K562 (cell line): ENCODE data around the gene CCNL2. TPM values are rescaled to one million over a fixed set of nuclear protein-coding genes. Genes with fewer than 3 reads are reported as not detected.

Experiments used
- ATAC-seq: fragments of 200-7000 bp; cut with Tn5 transposase; 3 replicates; pipeline ENCODE4 v1.9.1; 2020; ENCODE audit warnings: moderate library complexity
- BruUV-seq: library from RNA; stranded (reverse); fragments of 400-500 nt; replicated peaks from 2 replicates; lab custom pipeline; 2021; lab: Mats Ljungman, UMichigan
- CTCF ChIA-PET: fragments of 300-600 bp; formaldehyde crosslinking; extraction: SDS; loops from one replicate; lab custom pipeline; 2021; ENCODE audit warnings: low intra/inter-chr PET ratio; lab: Yijun Ruan, JAX
- POLR2A ChIA-PET: fragments of 300-600, 350-650 bp; sonication (Branson Sonifier 250); formaldehyde crosslinking; extraction: SDS; loops from one replicate; lab custom pipeline; 2021; ENCODE audit warnings: antibody characterized with exemption, inconsistent platforms; lab: Yijun Ruan, JAX
- DNase-seq, 4 experiments: peaks; one replicate each; pipeline versions ENCODE4 v3.0.0 to v3.0.0-alpha.2; 2011 to 2018; ENCODE audit warnings: low spot score in 3 of 4, mixed read lengths in 3 of 4; ENCODE audit errors: extremely low read depth in 1 of 4
- FAIRE-seq: peaks from 2 replicates; lab custom pipeline; 2011; peaks lifted over from hg19 to GRCh38; lab: Jason Lieb, UNC
- H2AFZ ChIP-seq: 2 replicates; pipeline ENCODE4 v1.6.0; 2011; ENCODE audit warnings: low read depth, low read length, control low read depth, inconsistent platforms
- H3K27ac ChIP-seq: fragments of 200-600 bp; 3 replicates; pipeline ENCODE4 v1.8.0; 2011; ENCODE audit warnings: low read depth, mild to moderate bottlenecking, control low read depth, inconsistent platforms, low read length, moderate library complexity, mixed read lengths; ENCODE audit errors: extremely low read depth
- H3K27me3 ChIP-seq, 2 experiments: fragments of 300-600 bp in 1 of 2; 2 replicates in 1 of 2; 3 replicates in 1 of 2; pipeline versions ENCODE4 v1.6.0 to v1.8.0; 2011; ENCODE audit warnings: inconsistent platforms in 2 of 2, low read length in 2 of 2, mild to moderate bottlenecking in 1 of 2, mixed read lengths in 1 of 2, moderate library complexity in 1 of 2; ENCODE audit not compliant: control insufficient read depth in 2 of 2, insufficient read depth in 2 of 2
- H3K36me3 ChIP-seq: fragments of 300-600 bp; 3 replicates; pipeline ENCODE4 v1.8.0; 2011; ENCODE audit warnings: mild to moderate bottlenecking, low read length, inconsistent platforms; ENCODE audit not compliant: control insufficient read depth, insufficient read depth
- H3K4me1 ChIP-seq, 2 experiments: fragments of 200-600 bp in 1 of 2; replicated peaks in 1 of 2; 2 replicates in 1 of 2; 3 replicates in 1 of 2; pipeline versions ENCODE4 v1.5.1 to v1.8.0; 2011; ENCODE audit warnings: inconsistent platforms in 2 of 2, low read length in 2 of 2, mild to moderate bottlenecking in 1 of 2, mixed read lengths in 1 of 2, moderate library complexity in 1 of 2; ENCODE audit not compliant: control insufficient read depth in 2 of 2, insufficient read depth in 2 of 2
- H3K4me2 ChIP-seq: 2 replicates; pipeline ENCODE4 v1.6.1; 2011; ENCODE audit warnings: low read length, control low read depth, inconsistent platforms, mixed read lengths; ENCODE audit not compliant: insufficient read depth
- H3K4me3 ChIP-seq: fragments of 200-600 bp; sonication (generic), shearing (Covaris generic); 2 replicates; pipeline ENCODE4 v1.5.1; 2016; ENCODE audit warnings: control low read depth, inconsistent platforms
- H3K79me2 ChIP-seq: fragments of 200-600 bp; 3 replicates; pipeline ENCODE4 v1.8.0; 2011; ENCODE audit warnings: low read length, inconsistent platforms; ENCODE audit not compliant: control insufficient read depth, insufficient read depth
- H3K9ac ChIP-seq, 2 experiments: 2 replicates each; pipeline versions ENCODE4 v1.6.0 to v1.6.1; 2011; ENCODE audit warnings: low read depth in 2 of 2, low read length in 2 of 2, control low read depth in 1 of 2, inconsistent platforms in 1 of 2, mild to moderate bottlenecking in 1 of 2, mixed read lengths in 1 of 2; ENCODE audit not compliant: insufficient read depth in 1 of 2
- H3K9me1 ChIP-seq: one replicate; pipeline ENCODE4 v1.6.0; 2011; ENCODE audit warnings: inconsistent platforms, mild to moderate bottlenecking, low read length, moderate library complexity; ENCODE audit not compliant: control insufficient read depth, insufficient read depth
- H3K9me3 ChIP-seq: replicated peaks from 2 replicates; pipeline ENCODE4 v1.5.1; 2011; ENCODE audit warnings: low read depth, low read length, inconsistent platforms; ENCODE audit not compliant: control insufficient read depth, insufficient read depth
- H4K20me1 ChIP-seq: replicated peaks from 2 replicates; pipeline ENCODE4 v1.6.1; 2011; ENCODE audit warnings: low read length, inconsistent platforms, mixed read lengths; ENCODE audit not compliant: control insufficient read depth, insufficient read depth
- GTF2A2 ChIP-seq: IDR thresholded peaks from 2 replicates; pipeline ENCODE4 v1.6.1; 2016; ENCODE audit warnings: mild to moderate bottlenecking, missing genetic modification characterization, missing compliant biosample characterization
- KLF6 ChIP-seq: fragments of 250-450 bp; sonication (Bioruptor Pico); IDR thresholded peaks from 2 replicates; pipeline ENCODE4 v1.4.0; 2020; ENCODE audit warnings: mild to moderate bottlenecking, moderate library complexity, borderline replicate concordance
- MEF2A ChIP-seq: IDR thresholded peaks from 2 replicates; pipeline ENCODE4 v1.6.1; 2011; ENCODE audit warnings: low read depth, mild to moderate bottlenecking, low read length, moderate library complexity; ENCODE audit not compliant: control insufficient read depth
- RBFOX2 ChIP-seq: fragments of 200-400 bp; formaldehyde crosslinking; IDR thresholded peaks from 2 replicates; pipeline ENCODE4 v1.6.1; 2017; ENCODE audit warnings: low read depth, mild to moderate bottlenecking, low read length, moderate library complexity
- SMARCA4 ChIP-seq: fragments of 450-650 bp; IDR thresholded peaks from 2 replicates; pipeline ENCODE4 v1.6.1; 2016
- SREBF1 ChIP-seq: fragments of 150-350 bp; IDR thresholded peaks from 2 replicates; pipeline ENCODE4 v1.6.1; 2014; ENCODE audit warnings: antibody characterized with exemption, low read depth, low read length, borderline replicate concordance
- WGBS: fragments of 100-300 bp; shearing (Covaris generic); methylation state at CpG from one replicate; pipeline ENCODE4 v1.1.6; 2016; ENCODE audit warnings: low coverage, mixed read lengths; ENCODE audit not compliant: insufficient coverage; ENCODE audit errors: missing lambda C conversion rate; 5-methylcytosine and 5-hydroxymethylcytosine counted together
- in situ Hi-C: fragments of 300-500 bp; cut with MboI; formaldehyde crosslinking; loops from 4 replicates; pipeline ENCODE4 v1.15.0; 2018; ENCODE audit warnings: inconsistent platforms, mixed read lengths
- intact Hi-C: fragments of 100-400 bp; cut with micrococcal nuclease; formaldehyde crosslinking; loops from 2 replicates; pipeline ENCODE4 v1.14.2; 2022
- polyA plus RNA-seq, 8 experiments: library from polyadenylated mRNA; depleted of rRNA in 4 of 8; stranded (reverse) in 5 of 8; unstranded in 3 of 8; fragments of >200 nt; fragmentation: Nextera tagmentation in 2 of 8; fragmentation: Illumina TruSeq in 1 of 8; extraction: Ambion mirVana in 2 of 8; extraction: Trizol in 1 of 8; gene quantifications; 2 replicates each; pipeline versions ENCODE4 v1.2.1 to v1.2.3, GENCODE V29; 2011 to 2014; ENCODE audit warnings: inconsistent platforms in 1 of 8, missing spikeins in 1 of 8
- total RNA-seq, 7 experiments: library from RNA; depleted of rRNA in 6 of 7; stranded (reverse); fragments of >200 nt in 6 of 7; fragmentation: Illumina TruSeq in 2 of 7; extraction: Trizol in 2 of 7; gene quantifications; 2 replicates each; pipeline versions ENCODE4 v1.2.1 to v1.2.3, GENCODE V29; 2011 to 2021; ENCODE audit warnings: low replicate concordance in 1 of 7
- TF ChIP-seq, protein P1 (sequence below): fragments of 450-650 bp; IDR thresholded peaks from 2 replicates; pipeline ENCODE4 v1.6.1; 2016; ENCODE audit warnings: mild to moderate bottlenecking

The CCNL2 gene
- total and polyA plus RNA-seq, 9 of the 15 experiments (the other 6 are each of a cell fraction or from before 2014, with no cell fraction given) = 2.8 to 287 (median 94.5) TPM

DNA sequence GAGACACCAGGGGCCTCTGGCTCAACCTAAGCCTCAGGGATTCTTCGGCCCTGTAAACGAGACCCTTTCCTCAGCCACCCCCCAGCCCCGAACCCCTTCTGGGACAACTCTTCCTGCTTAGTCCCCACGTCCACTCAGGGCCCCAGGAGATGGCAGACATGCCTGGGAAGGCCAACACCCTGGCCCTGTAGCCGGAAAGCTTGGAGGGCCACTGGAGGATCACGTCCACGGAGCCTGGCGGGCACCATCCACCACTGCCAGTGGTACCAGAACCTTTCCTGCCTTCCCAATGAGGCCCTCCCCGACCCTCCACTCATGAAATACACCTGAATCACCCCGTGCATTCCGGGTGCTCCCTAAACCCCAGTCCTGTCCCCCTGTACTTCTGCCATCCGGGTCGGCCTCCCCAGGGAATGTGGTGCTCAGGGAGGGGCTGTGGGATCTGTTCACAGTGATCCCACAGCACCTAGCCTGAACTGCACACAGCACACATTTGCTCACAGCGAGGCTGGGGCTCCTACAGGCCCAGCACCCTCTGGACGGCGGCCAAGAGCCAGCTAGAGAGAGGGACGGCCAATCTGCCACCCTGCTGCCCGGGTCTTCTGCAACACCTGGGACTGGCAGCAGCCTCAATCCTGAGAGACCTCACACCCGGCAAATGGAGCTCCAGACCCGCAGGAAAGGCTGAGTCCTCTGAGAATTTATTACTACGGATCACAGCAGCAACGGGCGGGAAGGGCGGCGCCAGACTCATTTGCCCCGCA is 25.9 kb downstream of the CCNL2 start:
- Histone ChIP-seq H3K4me2 (no peak overlapping the region), H3K4me3 (peak overlapping the region; percentile 100), H3K79me2 (peaks cover 31% of the 10 kb centered on the region), H3K36me3 (peaks cover 26% of the 10 kb centered on the region), H3K9me1 (peaks cover 6% of the 10 kb centered on the region), H3K4me1 (peaks cover 16 to 59% of the 10 kb centered on the region in 2 experiments), H3K27me3 (no peaks in the 10 kb centered on the region), H3K27ac (no peak overlapping the region), H4K20me1 (peaks cover 7% of the 10 kb centered on the region; the same call in 1 of the 2 replicates), H3K9ac (peak overlapping the region in 1 of 2 experiments; percentile 99; a peak in 3 of 4 replicates), H3K9me3 (no peaks in the 10 kb centered on the region), H2AFZ (no peak overlapping the region)
- FAIRE-seq (no peak), ATAC-seq (no peak), DNase-seq (no peak)
- intact Hi-C loops = loop anchor here (2.0 to 10.0 kb wide), 2 partner anchors 22 to 132 kb away; no protein-coding TSS in a partner anchor
- 93% methylated on average over 26 of the region's 26 CpGs for WGBS
- BruUV-seq = no TSS peak
- TF ChIP-seq SREBF1 = no peak
- TF ChIP-seq, protein P1, sequence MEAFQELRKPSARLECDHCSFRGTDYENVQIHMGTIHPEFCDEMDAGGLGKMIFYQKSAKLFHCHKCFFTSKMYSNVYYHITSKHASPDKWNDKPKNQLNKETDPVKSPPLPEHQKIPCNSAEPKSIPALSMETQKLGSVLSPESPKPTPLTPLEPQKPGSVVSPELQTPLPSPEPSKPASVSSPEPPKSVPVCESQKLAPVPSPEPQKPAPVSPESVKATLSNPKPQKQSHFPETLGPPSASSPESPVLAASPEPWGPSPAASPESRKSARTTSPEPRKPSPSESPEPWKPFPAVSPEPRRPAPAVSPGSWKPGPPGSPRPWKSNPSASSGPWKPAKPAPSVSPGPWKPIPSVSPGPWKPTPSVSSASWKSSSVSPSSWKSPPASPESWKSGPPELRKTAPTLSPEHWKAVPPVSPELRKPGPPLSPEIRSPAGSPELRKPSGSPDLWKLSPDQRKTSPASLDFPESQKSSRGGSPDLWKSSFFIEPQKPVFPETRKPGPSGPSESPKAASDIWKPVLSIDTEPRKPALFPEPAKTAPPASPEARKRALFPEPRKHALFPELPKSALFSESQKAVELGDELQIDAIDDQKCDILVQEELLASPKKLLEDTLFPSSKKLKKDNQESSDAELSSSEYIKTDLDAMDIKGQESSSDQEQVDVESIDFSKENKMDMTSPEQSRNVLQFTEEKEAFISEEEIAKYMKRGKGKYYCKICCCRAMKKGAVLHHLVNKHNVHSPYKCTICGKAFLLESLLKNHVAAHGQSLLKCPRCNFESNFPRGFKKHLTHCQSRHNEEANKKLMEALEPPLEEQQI = no peak
- no peak for TF ChIP-seq SMARCA4
- TF ChIP-seq GTF2A2 (tag) = no peak
- no peak for TF ChIP-seq MEF2A
- TF ChIP-seq KLF6 = no peak
- TF ChIP-seq RBFOX2 = peak; percentile 50
- POLR2A ChIA-PET = interaction anchor here (0.6 to 1.8 kb wide), 6 partner anchors 15 to 866 kb away, joined by 3 to 6 read pairs (median 4); partner anchors contain the start of gene MRPL20
- in situ Hi-C loops = no loop called here
- CTCF ChIA-PET = no interaction called here
